GM21717 (cell line): ENCODE measurements around the gene BORCS8.

ENCODE experiments used
- ATAC-seq: cut with Tn5 transposase; IDR thresholded peaks from one replicate; pipeline ENCODE4 v1.9.1; 2021; ENCODE audit warnings: mild to moderate bottlenecking, moderate library complexity; ENCODE audit not compliant: unreplicated experiment

BORCS8 gene

DNA sequence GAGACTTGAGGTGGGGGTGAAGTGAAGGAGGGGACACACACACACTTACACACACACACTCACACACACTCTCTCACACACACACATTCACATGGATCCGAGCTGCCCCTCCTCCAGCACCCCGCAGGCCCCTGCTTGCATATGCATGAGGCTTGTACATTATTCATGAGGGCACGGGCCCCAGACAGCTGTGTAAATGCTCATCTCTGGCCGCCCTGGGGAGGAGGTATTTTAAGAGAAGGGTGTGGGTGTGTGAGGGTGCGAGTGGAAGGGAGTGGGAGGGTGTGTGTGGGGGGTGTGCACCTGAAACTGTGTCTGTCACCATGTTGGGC, 22.2 kb upstream of the BORCS8 start:
- no peak for ATAC-seq

DNA sequence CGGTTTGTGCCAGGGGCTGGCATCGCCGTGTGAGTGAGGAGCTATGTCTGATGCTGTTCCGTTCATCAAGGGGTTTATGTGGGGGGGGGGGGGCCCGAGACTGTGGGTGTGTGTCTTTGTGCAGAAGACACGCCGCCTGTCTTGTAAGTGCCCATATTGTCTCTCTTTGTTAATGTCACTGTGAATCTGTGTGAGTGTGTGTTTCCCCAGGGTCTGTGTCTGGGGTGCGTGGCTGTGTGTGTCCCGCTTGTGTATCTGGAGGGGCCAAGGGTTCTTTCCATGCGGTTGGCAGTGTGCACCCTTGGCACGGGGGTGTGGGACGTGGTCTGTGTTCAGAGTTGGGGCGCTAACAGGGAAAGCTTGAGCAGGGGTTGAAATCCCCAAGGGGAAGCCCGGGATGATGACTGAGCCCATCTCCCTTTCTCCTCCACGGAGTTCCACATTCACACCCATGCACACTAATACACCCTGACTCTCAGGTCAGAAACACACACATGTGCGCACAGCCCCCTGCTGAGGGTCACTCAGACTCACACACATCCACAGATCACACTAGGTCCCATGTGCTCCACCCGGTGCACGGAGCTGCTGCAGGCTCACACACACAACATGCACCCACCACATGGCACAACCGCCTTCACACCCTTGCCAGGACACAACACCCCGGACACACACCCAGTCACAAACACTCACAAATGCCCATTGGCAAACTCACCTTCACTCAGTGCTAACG, 21.6 kb upstream of the BORCS8 start:
- no peak for ATAC-seq

DNA sequence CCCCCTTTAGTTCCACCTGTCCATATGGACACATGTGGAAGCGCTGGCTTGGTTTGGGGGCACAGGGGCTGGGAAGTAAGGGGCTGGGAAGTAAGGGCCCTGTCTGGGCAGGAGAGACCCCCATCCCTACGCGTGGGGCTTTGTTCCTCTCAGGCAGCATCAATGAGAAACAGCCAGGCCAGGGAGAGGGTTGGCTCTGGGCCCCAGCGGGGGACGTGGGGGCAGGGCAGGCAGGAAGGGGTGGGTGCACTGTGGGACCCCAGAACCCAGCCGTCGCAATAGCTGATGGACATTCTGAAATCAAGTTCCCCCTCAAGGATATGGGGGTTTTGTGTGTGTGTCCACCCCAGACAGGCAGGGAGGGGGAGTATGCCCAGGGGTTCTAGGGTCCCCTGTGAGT, 21.0 kb upstream of the BORCS8 start:
- no peak for ATAC-seq

DNA sequence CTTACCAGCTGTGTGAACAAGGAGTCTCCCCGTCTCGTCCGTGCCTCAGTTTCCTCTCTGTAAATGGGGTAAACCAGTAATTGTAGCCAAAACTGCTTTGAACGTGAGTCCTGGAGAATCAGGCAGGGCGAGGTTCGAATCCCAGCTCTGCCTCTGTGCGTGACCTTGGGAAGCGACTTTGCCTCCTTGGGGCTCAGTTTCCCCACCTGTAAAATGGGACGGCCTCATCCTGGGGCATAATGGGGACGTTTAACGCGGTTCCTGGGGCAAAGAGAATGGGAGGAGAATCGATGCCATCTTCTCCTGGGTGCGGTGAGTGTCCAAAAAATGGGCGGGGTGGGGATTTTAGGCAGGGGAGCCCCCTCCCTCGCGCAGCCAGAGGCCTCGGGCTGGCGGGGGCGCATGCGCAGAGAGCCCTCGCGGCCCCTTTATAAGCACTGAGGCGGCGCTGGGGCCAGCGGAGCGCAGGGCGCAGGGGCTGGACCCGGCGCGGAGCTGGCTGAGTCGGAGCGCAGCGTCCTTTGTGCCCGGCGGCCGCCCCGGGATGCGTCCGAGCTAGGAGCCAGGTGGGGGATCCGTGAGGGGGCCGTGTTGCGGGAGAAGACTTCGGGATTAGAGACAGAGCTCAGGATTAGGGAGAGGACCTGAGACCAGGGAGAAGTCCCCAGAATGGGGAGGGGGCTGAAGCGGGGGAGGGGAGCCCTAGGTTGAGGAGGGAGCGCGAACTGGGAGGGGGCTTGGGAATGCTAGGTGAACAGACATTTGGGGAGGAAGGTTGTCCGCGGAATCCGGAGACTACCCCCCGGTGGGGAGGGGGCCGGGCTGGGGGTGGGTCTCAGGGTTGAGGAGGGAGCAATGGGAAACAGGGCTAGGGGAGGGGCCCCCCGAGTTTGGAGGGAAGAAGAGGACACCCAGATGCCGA, 19.8 kb upstream of the BORCS8 start, which contains the start of gene NCAN:
Gene NCAN (plus strand): TSS at position 460 of the 922 bp plus-strand sequence. CDS start 4,996 bp downstream, outside the sequence.
- no peak for ATAC-seq

DNA sequence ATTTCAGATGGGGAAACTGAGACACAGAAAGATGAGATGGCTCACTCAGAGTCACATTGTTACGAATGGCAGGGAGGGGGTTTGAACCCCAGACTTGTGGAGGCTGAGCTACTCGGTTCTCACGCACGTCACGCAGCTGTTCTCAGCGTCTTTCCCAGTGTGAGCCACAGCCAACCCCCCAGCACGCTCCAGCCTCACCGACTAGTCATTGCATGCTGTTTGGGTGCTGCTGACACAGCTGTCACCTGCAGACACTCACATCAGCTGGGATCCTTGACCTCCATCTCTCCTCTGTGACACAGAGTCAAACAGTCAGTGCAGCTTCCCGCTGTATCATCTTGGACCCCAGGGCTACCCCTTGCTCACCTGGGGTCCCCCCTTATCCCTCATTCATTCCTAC, 17.4 kb upstream of the BORCS8 start:
- no peak for ATAC-seq

DNA sequence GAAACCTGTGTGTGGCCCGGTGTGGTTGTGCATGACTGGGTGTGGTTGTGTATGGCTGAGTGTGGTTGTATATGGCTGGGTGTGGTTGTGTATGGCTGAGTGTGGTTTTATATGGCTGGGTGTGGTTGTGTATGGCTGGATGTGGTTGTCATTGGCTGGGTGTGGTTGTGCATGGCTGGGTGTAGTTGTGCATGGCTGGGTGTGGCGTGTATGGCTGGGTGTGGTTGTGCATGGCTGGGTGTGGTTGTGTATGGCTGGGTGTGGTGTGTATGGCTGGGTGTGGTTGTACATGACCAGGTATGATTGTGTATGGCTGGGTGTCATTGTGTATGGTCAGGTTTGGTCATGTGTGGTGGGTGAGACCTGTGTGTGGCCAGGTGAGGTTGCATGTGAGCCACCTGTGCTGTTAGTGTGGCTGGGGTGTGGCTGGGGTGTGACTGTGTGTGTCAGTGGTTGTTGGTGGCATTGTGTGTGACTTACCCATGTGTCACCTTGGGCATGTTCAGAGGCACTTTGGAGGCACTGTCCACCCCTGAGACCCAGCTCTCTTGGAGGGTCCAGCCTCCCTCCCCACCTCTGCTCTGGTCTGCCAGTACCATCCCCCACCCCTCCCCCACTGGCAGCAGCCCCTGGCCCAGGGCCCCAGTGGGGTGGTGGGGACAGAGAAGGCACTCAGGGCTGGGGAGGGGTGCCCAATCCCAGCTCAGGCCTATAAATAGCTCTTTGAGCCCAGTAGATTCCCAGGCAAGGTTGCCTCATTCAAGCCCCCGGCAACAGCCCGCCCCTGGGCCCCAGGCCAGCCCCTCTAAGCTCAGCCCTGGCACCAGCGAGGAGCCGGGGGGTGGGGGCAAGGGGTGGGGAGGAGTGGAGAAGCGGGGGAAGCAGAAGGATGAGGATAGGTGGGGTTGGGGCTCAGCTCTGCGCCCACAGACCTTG, 16.0 kb upstream of the BORCS8 start:
- no peak for ATAC-seq

DNA sequence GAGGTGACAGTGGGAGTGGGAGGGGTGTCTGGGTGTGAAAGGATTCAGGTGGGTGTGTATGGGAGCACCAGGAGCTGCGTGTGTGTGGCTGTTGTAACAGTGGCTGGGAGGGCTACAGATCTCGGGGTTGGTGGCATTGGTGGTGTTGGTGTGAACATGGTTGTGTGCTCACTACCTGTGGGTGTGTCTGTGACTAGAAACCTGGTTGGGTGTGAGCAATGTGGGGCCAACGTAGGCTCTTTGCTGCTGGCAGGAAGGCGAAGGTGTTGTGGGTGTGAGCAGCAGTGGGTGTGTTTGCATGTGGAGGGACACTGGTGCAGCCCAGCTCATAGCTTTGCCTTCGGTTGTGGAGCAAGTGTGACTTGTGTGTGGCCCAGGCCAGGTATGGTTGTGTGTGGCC, 15.0 kb upstream of the BORCS8 start:
- no peak for ATAC-seq

DNA sequence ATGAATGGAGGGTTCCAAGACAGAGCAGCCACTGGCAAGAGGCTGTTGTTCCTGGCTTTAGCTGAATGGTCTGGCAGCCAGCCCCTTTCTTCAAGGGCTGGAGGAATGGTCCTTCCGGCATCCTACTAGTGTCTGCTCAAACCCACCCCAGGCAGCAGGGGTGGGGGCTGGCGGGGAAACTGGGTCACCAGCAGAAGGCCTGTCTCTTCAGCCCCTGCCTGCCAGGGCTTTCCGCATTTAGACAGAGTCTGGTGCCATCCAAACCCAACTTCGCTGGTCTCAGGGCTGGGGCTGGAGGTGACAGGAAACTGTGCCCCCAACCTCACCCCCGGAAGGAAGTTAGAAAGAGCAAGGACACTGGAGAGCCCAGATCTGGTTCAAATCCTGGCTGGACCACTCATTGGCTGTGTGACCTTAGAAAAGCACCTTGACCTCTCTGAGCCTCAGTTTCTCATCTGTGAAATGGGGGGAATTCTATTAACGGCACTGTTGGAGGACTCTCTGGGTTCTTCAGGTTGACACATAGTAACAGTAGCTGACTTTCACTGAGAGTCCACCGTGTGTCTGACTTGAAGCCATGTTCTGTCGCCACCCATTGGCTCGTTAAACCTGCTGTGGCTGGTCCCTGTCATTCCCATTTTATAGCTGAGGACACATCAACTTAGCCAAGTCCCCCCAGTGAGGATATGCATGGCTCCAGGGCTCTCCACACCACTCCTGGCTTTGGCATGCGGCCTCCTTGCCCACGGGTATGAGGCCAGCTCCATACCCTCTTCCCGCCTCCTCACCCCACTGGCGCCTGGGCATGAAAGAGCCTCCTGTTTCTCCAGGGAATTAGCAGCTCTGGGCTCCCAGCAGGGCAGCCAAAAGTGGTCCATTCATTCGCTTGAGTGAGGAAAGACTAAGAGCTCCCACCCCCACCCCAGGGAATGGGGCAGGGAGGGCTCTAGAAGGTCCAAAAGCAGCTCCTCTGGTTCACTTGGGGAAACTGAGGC, 13.8 kb upstream of the BORCS8 start:
- ATAC-seq = no peak

DNA sequence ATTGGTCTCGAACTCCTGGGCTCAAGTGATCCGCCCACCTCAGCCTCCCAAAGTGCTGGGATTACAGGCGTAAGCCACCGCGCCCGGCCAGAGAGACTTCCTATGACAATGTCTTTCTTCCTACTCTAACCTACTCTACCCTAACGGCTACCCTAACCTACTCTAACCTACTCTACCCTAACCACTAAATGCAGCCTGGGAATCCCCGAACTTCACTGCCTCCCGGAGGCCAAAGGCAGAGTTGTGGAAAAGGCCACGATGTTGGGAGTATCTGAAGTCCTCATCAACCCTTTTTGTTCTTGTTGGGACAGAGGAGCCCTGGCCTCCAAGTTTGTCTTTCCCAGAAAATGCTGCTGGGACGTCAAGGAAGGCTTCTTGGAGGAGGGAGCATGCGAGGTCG, 12.2 kb upstream of the BORCS8 start:
- ATAC-seq = no peak

DNA sequence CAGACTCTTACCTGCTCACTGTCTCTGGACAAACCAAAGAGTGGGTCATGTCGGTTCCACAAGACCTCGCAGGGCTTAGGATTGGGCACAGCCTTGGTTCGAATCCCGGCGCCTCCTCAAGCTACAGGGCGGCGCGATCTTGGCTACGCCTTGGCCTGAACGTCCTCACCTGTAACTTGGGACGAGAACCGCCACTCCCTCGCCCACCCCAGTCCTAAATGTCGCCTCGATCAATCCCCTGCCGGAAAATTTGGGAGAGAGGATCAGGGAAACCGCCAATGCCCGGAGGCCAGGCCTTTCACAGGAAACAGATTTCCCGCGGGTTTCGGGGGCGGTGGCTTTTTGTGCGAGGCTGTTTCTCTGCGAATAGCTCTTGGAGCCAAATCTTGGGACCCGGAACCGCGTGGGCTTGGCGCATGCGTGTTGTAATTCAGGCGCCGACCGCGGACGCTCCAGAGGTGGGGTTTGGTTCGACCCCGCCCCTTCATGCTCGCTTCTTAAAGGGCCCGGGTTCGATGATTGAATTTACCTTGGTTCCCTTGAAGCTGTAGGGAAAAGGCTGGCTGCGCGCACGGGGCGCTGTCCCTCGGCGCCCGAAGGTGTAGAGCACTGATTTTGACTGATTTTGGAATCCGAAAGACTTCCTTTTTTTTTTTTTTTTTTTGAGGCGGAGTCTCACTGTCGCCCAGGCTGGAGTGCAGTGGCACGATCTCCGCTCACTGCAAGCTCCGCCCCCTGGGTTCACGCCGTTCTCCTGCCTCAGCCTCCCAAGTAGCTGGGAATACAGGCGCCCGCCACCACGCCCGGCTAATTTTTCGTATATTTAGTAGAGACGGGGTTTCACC, 11.3 kb upstream of the BORCS8 start, which contains the start of gene NR2C2AP:
Gene NR2C2AP (minus strand): TSS at position 403 of the 845 bp plus-strand sequence. CDS start 354 bp downstream, at position 49.
- ATAC-seq = peak; percentile 40

DNA sequence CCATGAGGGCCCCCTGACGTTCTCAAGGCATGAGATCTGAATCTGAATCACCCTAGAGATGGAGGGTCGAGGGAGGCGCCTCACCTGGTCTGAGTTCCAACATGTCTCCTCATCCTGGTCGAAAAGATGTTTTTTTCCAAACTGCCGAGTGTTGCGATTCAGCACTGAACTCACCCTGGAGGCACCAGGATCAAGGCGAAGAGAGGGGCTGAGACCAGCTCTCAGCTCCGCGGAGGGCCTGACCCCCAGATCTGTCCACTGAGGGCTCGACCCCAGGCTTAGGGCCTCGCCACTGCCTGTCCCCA, 10.7 kb upstream of the BORCS8 start:
- no peak for ATAC-seq

DNA sequence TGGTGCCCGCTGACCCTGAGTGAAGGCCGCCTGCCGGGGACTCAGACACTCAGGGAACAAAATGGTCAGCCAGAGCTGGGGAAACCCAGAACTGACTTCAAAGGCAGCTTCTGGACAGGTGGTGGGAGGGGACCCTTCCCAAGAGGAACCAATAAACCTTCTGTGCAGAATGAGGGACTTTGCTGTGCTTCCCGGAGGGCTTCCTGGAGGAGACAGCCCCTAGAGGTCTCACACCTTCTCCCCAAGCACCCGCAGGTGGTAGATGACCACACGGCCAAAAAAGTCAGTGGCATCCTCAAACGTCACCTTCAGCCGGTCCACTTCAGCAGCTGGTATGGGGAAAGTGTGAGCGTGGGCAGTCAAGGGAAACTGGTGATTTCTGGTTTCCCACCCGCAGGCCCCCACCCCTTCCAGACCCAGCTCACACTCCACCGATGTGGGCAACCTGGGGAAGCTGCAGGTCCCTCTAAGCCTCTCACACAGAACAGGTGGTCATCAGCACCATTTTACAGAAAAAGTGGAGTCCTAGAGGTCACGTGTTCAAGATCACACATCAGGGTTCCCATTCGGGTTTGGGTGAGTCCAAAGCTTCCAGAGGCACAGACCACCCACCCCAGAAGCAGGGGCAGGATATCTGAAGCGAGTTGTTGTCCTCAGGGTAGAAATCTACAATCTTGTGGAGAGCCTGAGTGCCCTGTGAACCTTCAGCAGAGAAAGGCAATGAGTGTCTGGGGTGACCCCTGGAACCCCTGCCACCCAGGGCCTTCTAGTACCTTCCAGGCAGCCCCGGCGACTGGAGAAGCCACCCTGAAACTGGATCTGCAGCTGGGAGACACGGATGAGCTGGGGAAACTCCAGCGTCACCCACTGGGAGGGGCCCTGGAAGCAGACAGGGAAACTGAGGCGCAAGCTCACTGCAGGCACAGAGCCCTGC, 10.0 kb upstream of the BORCS8 start:
- ATAC-seq = no peak

DNA sequence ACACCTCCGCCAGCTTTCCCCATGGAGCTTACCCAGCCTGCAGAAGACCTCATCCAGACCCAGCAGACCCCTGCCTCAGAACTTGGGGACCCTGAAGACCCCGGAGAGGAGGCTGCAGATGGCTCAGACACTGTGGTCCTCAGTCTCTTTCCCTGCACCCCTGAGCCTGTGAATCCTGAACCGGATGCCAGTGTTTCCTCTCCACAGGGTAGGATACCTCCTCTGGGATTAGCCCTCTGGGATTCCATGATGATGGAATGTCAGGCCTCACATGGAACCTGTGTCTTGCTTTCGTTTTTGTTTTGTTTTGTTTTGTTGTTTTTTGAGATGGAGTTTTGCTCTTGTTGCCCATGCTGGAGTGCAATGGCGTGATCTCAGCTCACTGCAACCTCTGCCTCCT, 2.0 kb upstream of the BORCS8 start:
- ATAC-seq = no peak

DNA sequence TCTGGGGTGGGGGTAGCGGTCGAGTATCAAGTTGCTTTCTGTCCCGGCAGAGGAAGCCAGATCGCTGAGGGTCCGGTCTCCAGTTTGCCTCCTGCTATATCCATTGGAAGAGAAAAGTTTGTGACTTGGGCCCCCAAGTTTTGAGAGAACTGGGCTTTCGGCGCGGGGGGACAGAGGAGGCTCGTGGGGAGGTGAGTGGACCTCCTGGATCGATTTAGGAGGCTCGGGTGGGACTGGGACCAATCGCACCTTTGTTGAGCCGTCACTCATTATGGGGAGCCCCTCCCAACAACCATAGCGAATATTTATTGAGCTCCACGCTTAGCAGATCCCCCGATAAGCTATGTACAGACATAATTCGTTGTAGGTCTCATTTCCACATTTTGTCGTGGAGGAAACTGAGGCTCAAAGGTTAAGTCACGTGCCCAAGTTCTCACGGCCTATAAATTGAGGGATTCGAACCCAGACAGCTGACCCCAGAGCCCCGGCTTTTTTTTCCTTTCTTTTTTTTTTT, 1.0 kb upstream of the BORCS8 start:
- no peak for ATAC-seq

DNA sequence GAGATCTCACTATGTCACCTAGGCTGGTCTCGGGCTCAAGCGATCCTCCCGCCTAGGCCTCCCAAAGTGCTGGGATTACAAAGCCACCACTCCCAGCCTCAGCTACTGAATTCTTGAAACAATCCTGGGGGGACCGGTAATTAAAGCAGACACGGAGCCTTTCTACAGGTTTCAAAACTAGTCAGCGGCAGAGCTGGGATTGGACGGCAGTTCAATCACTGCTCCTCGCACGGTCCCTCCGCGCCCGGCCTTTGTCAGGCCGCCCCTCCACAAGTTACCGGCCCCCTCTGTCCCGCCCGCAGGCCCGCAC, 229 bp downstream of the BORCS8 start:
- no peak for ATAC-seq

DNA sequence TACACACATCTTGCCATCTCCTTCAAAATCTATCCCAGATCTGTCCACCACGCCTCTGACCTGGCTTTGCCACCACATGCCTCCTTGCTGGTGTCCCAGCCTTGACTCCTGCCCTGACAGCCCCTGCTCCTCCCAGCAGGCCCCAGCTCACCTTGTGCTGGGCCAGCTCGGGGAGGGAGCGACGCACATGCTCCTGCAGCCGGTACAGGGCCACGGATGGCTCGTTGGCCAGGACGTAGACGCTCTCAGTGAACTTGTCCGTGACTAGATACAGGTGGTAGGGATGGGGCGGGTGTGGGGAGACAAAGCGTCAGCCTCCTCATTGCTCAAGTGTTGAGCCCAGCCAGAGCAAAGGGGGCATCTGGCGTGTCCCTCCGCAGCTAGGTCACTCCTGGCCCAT, 5.2 kb downstream of the BORCS8 start:
- no peak for ATAC-seq

DNA sequence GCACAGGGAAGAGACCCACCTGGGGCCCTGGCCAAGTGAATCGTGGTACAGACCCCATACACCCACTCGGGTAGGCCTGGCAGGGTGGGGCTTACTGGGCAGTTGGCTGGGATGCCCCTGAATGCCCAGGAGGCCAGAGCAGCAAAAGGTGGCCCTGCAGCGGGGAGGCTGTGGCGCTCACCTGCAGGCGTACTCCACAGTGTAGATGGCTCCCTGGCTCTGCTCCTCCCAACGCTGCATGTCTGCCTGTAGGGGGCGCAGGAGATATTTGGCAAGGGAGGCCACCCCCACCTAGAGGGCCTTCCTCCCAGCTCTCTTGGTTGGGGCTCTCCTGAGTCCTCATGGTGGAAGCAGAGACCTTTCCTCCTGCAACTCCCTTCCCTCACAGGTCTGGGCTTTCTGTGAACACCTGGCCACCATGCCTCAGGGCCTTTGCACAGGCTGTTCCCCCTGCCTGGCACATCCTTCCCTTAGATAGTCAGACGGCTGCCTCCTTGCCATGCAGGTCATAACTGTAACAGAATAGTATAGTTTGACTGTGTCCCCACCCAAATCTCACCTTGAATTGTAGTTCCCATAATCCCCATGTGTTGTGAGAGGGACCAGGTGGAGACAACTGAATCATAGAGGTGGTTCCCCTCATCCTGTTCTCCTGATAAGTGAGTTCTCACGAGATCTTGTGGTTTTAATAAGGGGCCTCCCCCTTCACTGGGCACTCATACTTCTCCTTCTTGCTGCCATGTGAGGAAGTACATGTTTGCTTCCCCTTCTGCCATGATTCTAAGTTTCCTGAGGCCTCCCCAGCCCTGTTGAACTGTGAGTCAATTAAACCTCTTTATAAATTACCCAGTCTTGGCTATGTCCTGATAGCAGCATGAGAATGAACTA, 5.9 kb downstream of the BORCS8 start:
- no peak for ATAC-seq
